Mucosa of gallbladder (tissue), 1 donor: ENCODE data around the gene MXRA7. TPM values are rescaled to one million over a fixed set of nuclear protein-coding genes. Genes with fewer than 3 reads are reported as not detected.
"Not testable (repeated sequence)": the region's sequence is repeated elsewhere in the genome, so short reads cannot be mapped to it uniquely, and the experiment has no call there.

Experiments
- DNase-seq: peaks from one replicate; pipeline ENCODE4 v3.0.0-alpha.2; 2020; ENCODE audit warnings: low spot score
- total RNA-seq: library from RNA; stranded (reverse); gene quantifications from one replicate; pipeline ENCODE4 v1.2.1, GENCODE V29; 2021
- donor health status: DM: no; HTN: no; CAD: no.

MXRA7 gene
- total RNA-seq, 1 donor from 2014 or later = 217 TPM

DNA sequence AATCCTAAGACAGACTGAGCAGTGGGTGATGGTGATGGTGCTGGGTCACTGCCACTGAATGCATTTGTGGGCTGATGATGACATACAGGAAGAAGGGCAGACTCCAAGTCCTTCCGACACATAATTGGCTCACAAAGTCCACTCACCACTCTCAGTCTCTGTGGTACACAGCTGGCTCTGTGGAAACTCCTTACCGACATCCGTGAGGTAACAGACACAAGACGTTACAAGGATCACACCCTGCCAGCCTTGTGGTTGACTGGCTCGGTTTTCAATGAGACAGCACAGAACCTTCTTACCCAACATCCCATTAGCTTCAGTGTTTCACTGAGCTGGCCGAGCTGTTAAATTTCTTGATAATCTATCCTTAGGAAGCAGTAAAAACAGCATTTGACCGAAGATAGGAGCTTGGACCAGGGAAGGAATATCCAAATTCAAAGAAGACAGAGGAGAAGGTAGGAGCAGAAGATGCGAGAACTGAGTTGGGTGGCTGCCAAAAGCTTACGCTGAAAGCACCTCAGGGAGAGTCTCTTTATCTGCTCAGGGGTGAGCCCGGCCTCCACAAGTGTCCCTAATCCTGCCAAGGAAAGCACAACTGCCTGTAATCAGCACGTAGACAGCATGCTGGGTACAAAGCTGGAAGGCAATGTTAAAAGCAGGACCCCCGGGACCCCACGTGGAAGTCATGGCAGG, 5.5 kb upstream of the MXRA7 start:
- DNase-seq = peak; percentile 57

DNA sequence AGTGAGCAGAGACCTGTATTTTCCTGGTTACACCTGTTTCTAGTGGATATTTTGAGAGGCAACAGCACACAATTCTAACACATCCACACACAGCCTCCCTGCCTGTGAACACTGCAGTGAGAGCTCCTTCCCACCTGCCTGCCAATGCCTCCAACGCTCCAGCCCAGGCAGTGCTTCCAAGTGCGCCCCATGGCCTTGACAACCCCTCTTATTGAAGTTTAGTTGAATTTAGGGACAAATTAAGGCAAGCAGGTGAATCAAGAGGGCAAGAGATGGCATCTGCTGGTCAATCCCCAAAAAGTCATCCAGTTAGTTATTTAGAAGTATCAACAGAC, 4.7 kb upstream of the MXRA7 start:
- DNase-seq = no peak

DNA sequence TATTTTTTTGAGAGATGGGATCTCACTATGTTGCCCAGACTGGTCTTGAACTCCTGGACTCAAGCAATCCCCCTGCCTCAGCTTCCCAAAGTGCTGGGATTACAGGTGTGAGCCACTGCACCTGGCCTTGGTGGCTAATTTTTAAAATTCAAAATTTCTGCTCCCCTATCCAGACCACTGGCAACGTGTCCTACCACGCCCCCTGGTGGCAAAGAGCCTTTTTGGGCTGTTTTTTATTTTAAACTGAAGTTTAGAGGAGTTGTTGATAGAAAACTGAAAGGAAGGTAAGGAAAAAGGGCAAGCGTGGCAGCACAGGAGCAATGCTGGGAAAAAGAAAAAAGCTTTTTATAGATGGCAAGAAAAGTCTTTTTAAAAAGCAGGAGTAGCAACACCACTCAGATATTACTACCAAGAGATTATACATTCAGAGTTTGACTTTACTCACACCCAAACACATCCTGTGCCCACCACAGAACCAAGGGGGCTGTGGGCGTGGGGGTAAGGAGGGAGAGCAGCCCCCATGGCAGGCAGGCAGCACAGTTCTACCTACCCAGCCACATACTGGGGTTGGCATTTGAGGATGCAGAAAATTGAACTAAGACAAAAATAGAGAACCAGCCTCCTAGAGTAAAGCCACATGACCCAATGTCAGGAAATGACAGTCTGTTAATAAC, 4.2 kb upstream of the MXRA7 start:
- DNase-seq = peak; percentile 76

DNA sequence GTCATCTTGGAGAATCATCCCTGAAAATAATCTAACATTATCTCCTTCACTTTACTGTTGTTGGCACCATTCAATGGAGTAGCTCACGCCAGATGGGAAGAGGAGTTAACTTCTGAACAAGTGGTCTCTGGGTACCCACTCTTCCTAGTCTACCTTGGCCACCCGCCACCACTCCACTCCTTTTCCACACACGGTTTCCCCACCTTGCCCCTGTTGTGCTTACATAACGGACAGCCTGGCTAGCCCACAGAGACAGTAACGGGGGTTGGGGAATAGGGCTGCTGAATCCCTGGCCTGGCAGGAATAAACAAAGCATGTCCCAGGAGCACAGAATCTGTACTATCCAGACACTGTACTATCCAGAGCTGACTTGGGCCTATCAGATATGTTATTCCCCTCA, 3.6 kb upstream of the MXRA7 start:
- no peak for DNase-seq

DNA sequence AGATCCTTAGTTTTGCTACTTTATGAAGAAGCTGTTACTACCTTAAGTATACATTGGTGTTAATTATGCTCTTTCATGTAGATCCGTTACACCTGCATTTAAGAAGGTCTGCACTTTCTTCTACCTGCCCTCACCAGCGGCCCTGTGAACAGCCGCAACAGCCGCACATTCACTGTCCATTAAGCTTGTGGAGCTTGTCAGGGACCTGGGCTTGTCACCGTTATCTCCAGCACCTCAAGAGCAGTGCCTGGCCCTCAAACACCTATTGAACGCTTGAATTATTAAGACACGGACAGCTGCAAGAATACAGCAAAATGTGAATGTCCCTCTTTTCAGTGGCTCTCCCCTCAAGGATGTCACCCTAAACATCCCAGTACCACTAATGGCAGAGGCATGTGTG, 3.0 kb upstream of the MXRA7 start:
- DNase-seq = no peak

DNA sequence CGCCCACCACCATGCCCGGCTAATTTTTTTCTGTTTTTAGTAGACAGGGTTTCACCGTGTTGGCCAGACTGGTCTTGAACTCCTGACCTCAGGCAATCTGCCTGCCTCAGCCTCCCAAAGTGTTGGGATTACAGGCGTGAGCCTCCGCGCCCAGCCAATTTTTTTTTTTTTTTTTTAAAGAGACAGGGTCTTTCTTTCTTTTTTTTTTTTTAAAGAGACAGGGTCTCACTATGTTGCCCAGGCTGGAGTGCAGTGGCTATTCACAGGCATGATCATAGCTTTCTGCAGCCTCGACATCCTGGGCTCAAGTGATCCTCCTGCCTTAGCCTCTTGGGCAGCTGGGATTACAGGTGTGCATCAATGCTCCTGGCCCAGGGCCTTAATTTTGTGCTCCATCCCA, 1.6 kb upstream of the MXRA7 start:
- DNase-seq = not testable (repeated sequence)

DNA sequence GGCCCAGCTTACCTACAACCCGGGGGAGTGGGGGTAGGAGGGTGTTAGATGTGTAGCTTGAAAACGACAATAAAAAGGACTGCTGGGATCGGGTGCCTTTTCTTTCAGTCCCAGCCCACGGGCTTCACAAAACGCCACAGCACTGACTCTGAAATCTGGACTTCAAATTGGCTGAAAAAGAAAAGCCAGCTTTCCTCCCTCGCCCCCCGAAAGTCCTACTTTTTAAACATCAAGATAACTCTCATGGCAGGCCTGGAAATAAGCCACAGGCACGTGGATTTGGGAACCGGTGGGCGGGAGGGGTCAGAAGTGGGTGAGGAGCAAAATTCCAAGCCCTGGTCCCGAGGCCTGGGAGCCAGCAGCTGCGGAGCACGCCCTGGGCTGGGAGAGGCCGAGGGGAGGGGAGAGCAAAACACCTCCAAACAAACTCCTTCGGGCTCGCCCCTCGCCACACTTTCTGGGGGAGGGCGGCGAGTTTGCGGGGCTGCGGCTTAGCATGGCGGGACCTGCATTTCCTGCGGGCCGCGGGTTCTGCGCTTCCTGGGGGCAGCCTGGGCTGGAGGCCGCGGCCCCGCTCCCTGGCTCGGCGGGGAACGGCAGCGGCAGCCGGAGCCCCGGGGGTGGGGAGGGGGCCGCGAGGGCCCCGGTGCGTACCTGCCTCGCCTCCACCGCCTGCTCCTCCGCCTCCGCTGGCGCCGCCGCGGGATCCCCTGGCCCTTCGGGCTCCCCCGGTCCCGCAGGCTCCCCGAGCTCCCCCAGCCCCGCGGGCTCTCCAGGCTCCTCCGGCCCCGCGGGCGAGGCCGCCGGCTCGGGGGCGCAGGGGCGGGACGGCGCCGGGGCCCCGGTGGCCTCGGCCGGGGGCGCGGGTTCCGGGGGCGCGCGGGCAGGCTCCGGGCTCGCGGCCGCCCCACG, 558 bp downstream of the MXRA7 start:
- not testable (repeated sequence) for DNase-seq

DNA sequence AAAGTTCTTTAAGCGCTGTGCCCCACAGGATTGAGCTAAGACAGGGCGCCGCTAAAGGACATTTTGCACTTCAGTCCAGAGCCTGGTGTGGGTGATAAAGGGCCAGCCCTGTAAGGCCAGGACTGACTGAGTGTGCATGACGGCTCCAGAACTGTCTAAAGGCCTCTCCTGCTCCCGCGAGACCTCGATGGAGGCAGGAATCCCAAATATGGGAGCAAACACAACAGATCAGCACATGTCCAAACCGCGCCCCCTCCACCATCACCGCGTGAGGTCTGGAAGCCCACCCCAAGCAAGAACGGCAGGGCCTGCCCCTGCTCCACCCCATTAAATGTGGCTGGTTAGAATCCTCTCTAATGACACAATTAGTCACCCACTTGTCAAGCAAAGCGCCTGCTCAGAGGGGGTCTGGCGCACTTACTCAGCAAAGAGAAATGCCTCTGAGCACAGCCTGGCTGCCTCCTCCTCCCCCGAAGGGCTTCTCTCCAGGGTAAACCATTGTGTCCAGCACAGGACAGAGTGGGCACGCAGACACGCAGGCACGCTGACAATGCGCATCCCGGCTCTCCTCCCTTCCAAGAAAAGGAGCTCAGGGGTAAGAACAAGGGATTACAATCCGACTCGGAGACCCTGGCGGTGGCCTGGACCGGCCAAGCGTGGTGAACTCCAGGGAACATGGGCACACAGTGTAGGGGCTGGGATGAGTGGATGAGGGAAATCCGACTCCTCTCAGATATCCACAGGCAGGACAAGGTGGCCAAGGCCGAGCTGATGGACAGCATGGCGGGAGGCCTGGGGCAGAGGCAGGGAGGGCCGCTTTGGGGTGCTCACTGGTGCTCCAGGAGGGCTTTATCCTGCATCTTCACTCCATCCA, 1.5 kb downstream of the MXRA7 start:
- peak; percentile 81 for DNase-seq

DNA sequence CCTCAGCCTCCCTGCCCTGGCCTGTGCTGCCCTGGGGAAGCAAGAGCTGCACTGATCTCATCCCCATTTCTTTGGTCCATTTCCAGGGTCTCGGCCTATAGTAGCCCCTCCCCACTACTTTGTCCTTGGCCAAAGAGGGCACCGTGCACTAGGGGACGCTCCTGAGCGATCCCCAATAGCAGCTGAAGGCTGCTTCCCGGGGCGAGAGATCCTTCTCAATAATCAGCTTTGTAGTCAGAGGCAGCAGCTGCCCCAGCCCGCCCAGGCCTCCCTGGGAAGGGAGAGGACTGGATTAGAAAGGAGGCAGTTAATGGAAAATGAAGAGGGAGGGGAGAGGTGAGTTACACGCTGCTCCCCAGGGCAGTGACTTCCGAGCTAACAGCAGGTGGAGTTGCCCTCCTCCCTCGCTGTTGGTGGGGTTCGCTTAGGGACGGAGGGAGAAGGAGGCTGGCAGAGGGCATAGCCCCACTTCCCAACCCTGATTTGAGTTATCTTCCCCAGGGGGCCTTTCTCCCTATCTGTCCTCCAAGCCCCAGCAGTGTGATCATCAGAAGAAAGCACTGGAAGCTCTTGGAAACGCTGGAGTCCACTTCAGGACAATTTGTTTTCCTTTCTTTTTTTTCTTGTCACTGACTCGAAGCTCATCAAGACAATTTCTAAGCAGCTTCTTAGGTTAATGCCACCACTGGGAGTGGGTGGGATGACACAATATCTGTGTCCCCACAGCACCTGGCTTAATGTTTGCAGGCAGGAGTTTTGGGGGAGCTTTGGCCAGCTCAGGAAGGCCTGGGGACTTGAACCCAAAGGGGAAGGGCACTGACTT, 2.6 kb downstream of the MXRA7 start:
- DNase-seq = no peak

DNA sequence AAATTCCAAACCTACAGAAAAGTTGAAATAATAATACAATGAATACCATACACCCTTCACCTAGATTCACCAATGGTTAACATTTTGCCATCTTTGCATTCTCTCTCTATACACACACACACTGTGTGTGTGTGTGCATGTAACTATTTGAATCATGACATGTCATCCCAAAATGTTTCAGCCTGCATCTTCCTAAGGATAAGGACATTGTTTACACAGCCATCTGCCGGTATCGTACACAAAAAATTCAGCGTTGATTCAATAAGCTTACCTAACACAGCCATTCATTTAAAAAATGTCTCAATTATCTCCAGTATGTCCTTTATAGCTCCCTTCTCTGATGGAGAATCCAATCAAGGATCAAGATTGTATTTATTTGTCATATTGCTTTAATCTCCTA, 3.9 kb downstream of the MXRA7 start:
- DNase-seq = no peak

DNA sequence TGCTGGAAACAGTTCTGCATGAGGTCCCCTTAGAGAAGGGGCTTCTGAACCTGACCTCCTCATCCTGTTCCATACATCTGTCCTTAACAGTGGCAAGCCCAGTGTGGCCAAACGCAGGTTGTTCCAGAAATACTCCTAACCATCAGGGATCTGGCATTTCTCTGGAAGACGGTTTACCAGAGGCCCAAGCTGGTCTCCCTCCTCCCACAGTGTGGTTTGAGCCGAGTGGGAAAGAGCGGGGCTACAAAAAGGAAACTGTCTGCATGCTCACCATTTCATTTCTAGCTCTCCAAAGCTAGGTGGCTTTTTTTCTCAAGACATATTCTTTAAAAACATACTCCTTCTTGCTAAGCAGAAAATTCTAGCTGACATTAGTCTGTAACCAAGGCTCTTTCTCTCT, 6.0 kb downstream of the MXRA7 start:
- DNase-seq = no peak

DNA sequence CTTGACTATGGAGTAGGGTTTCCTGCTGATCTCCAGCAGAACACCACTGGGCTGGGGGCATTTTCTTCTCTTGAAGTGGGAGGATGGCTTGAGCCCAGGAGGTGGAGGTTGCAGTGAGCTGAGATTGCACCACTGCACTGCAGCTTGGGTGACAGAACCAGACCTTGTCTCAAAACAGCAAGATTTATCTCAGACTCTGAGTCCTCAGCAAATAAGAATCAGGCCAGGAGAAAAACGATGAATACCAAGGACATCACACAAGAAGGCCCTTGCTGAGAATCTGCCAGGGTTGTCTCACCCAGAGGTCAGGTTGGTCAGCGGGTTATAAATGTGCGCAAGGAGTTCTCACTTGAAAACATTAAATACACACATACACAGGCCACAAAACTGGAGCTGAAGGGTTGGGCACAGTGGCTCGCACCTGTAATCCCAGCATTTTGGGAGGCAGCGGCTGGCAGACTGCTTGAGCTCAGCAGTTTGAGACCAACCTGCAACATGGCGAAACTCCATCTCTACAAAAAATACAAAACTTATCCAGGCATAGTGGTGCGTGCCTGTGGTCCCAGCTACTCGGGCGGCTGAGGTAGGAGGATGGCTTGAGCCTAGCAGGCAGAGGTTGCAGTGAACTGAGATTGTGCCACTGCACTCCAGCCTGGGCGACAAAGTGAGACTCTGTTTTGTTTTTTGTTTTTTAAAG, 7.7 kb downstream of the MXRA7 start:
- DNase-seq = no peak

DNA sequence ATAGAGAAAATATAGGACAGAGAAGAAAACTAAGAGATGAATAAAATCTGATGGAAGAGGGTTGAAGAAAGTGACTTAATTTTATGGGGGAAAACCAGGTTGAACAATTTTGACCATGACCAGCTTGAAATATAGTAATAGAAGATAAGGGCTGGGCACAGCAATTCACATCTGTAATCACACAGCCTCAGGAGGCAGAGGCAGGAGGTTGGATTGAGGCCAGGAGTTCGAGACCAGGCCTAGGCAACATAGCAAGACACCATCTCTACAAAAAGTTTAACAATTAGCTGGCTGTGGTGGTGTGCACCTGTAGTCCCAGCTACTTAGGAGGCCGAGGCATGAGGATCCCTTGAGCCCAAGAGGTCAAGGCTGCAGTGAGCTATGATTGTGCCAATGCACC, 8.7 kb downstream of the MXRA7 start:
- DNase-seq = no peak

DNA sequence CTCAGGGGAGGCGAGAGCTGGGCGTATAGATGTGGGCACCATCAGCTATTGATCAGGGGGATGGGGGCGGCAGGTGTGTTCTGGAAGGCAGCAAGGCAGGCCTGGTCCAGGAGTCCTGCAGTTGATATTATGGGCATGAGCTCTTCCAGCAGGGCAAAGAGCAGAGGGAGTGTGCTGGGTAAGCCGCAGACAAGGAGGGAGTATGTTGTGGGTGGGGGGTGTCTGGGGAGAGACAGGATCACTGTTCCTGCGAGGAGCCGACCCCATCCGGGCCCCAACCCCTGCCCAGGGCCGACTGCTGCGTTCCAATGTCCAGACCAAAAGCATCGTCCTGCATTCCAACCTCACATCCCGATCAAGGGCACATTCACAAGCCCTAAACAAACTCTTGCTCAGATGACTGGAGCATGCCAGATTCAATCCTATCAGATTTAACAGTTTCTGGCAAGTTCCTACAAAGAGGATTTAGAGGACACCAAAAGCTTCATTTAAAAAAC, 9.2 kb downstream of the MXRA7 start:
- no peak for DNase-seq

DNA sequence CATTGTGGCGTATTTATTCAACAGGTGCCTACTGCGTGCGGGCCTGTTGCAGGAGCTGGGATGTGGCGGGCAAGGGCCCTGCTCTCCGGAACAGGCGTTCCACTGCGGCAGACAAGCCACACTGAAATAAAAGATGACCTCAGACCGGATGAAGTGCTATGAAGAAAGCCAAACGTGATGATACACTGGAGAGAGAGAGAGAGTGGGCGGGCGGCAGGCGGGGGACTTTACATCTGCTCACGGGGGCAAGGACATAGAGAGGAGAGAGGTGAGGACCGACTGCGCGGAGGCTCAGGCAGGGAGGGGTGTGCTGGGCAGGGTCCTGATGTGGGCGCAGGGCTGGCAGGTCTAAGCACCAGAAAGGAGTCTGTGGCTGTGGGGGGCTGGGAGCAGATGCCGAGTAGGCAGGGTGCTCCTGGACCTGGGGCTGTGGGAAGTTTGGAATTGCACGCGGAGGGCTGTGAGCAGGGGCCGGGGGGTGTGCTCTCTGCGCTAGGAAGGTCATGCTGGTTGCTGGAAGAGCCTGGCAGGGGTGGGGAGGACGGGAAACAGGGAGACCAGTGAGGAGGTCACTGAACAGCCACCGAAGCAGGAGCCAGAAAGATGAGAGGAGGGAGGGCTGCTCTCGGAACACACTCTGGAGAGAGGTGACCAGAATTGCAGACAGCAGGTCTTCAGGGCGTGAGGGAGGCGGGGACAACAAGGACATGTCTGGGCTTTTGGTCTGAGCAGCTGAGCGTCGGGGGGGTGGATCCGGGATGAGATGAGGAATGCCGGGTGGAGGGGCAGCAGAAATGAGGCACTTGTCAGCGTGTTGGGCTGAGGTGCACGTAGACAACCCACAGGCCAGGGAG, 9.9 kb downstream of the MXRA7 start:
- no peak for DNase-seq

DNA sequence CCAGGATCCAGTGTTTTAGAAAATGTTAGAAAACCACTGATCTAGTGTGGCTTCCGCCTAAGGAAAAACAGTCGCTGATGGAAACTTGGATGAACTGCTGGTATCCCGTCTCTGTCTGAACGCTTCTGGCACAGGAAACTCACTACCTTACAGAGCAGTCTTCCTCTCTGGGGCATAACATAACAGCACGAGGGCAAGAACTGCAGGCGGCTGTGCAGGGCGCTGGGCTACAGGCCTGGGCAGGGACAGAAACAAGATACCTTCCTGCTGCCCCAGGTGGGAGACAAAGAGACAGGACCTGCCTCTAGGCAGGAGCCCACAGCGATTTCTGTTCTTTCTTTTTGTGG, 10.5 kb downstream of the MXRA7 start:
- no peak for DNase-seq

DNA sequence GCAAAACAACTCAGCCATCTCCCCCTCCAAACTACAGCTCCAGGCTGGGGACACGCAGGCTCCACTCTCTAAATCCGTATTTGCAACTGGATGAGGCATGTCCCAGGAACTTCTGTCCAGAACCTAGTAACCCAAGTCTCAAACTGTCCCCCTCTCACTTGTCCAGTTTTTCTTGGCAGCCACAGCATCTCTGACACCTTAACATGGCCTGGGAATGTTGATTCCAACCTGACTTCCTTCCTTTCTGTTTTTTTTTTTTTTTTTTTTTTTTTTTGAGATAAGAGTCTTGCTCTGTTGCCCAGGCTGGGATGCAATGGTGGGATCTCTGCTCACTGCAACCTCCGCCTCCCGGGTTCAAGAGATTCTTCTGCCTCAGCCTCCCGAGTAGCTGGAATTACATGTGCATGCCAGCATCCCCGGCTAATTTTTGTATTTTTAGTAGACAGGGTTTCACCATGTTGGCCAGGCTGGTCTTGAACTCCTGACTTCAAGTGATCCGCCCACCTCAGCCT, 12.2 kb downstream of the MXRA7 start:
- not testable (repeated sequence) for DNase-seq

DNA sequence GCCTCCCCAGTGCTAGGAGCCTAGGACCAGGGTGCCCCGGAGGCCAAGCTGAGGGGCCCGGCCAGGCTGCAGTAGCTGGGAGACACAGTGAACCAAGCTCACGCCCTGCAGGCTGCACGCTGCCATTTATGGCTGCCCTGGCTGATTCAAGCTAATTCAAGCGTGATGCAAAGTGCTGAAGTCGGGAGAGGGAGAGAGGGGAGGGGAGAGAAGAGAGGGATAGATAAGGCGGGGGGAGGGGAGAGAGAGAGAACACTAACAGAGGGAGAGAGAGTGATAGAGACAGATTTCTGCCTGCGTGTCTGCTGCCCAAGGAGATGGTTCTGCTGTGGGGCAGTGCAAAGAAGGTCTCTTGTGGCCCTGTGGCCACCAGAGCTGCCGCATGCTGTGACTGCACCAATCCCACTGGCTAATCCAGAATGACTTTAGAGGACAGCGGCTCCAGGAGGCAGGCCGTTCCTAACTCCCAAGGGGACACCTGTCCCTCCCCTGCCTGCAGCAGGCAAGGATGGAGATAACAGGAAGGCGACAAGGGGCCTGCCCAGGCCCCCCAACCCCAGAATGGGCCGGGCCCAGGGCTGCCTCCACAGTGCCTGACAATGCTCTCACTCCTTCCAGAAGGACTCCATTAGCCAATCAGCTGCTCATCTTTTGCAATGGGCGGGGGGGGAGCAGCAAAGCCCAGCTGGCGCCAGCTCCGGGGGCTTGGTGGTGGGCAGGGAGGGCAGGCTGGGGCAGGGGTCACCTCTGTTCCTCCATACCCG, 12.9 kb downstream of the MXRA7 start:
- no peak for DNase-seq
